Measurements from ENCODE around the gene BCAS1. TPM values are rescaled to one million over a fixed set of nuclear protein-coding genes. Genes with fewer than 3 reads are reported as not detected.

BCAS1 gene
- total and polyA plus RNA-seq, 10 of the 15 experiments (the other 5 are each of a cell fraction or from before 2014, with no cell fraction given): 0.21 to 1.4 (median 0.55) TPM

GRCh38 chr20:53937929-53938367, 132.4 kb downstream of the BCAS1 start (continued):
- TF ChIP-seq RELB (IDR thresholded peaks at IDR 0.05; ENCODE audit: low read depth): no peak
- TF ChIP-seq PML (IDR thresholded peaks at IDR 0.05; ENCODE audit: low read length): no peak
- no peak for TF ChIP-seq JUNB (IDR thresholded peaks at IDR 0.05)
- TF ChIP-seq SP1 (IDR thresholded peaks at IDR 0.05; ENCODE audit: low read depth, low read length): no peak
- no peak for TF ChIP-seq MLLT1 (IDR thresholded peaks at IDR 0.05)
- TF ChIP-seq HDAC2 (IDR thresholded peaks at IDR 0.05): no peak
- no peak for TF ChIP-seq CHD1 (IDR thresholded peaks at IDR 0.05; ENCODE audit: low read depth, low read length)
- no peak for TF ChIP-seq SMC3 (IDR thresholded peaks at IDR 0.05; ENCODE audit: borderline replicate concordance, low read length)
- TF ChIP-seq PAX8 (IDR thresholded peaks at IDR 0.05): no peak
- TF ChIP-seq MEF2B (IDR thresholded peaks at IDR 0.05; ENCODE audit: partially characterized antibody, poor library complexity, severe bottlenecking): no peak
- no peak for TF ChIP-seq KAT2A (conservative IDR thresholded peaks at IDR 0.05; ENCODE audit: control insufficient read depth, low read depth, low read length)

GRCh38 chr20:53937339-53937741, 133.1 kb downstream of the BCAS1 start:
- in situ Hi-C loops (cut with MboI) (no loop called here), intact Hi-C loops (cut with micrococcal nuclease; ENCODE audit: unreplicated experiment) (no loop called here)
- FAIRE-seq: no peak
- peaks cover 7% of the 10 kb centered on the region for H3K79me2 ChIP-seq (ENCODE audit: control insufficient read depth, insufficient read depth, low read length)
- no peak overlapping the region for H3K9ac ChIP-seq (ENCODE audit: control insufficient read depth, insufficient read depth, low read length)
- ChIA-PET SMC1A (ENCODE audit: uncharacterized antibody, unreplicated experiment) (interaction anchor here (1.2 to 18.6 kb wide), 6 partner anchors 12 to 389 kb away, joined by 4 to 384 read pairs (median 58); no protein-coding TSS in a partner anchor), RAD21 (ENCODE audit: unreplicated experiment) (interaction anchor here (1.2 to 18.3 kb wide), 4 partner anchors 17 to 525 kb away, joined by 4 to 394 read pairs (median 15); no protein-coding TSS in a partner anchor), POLR2A (interaction anchor here (0.6 to 2.9 kb wide), 3 partner anchors 14 to 124 kb away, joined by 3 to 11 read pairs (median 3); no protein-coding TSS in a partner anchor), CTCF (interaction anchor here (1.2 to 20.5 kb wide), 6 partner anchors 10 to 124 kb away, joined by 4 to 258 read pairs (median 63); no protein-coding TSS in a partner anchor)
- no peak overlapping the region for H3K4me3 ChIP-seq
- no peak for ATAC-seq
- no peak overlapping the region for H3K27ac ChIP-seq (ENCODE audit: control insufficient read depth, insufficient read depth)
- no peaks in the 10 kb centered on the region for H3K27me3 ChIP-seq (replicated peaks in 1 of 2; ENCODE audit: control insufficient read depth in 2 of 2, insufficient read depth in 2 of 2, low read length in 1 of 2)
- H4K20me1 ChIP-seq (ENCODE audit: control insufficient read depth, insufficient read depth): no peaks in the 10 kb centered on the region
- no peaks in the 10 kb centered on the region for H3K36me3 ChIP-seq (ENCODE audit: control insufficient read depth in 2 of 2, insufficient read depth in 2 of 2, low read length in 1 of 2)
- H3K4me1 ChIP-seq (ENCODE audit: control insufficient read depth, insufficient read depth, low read length): peaks cover 53% of the 10 kb centered on the region
- no peaks in the 10 kb centered on the region for H3K9me3 ChIP-seq (replicated peaks; ENCODE audit: control insufficient read depth, insufficient read depth, low read length)
- no TSS peak for BruUV-seq (replicated peaks)
- 77% methylated on average over 5 of the region's 5 CpGs for WGBS (ENCODE audit: insufficient coverage, insufficient replicate concordance, low lambda C conversion rate, missing lambda C conversion rate)
- TF ChIP-seq NR2C1 (IDR thresholded peaks at IDR 0.05) (no peak), NFYA (IDR thresholded peaks at IDR 0.05; ENCODE audit: borderline replicate concordance, low read depth, low read length) (no peak), RB1 (IDR thresholded peaks at IDR 0.05; ENCODE audit: borderline replicate concordance) (peak; percentile 39; the same call in 1 of the 2 replicates), TBL1XR1 (IDR thresholded peaks at IDR 0.05; ENCODE audit: low read depth, low read length) (no peak), MLLT1 (IDR thresholded peaks at IDR 0.05) (no peak)
- no peak for DNase-seq (ENCODE audit: low read depth, low spot score)
- no peak overlapping the region for H2AFZ ChIP-seq (ENCODE audit: control insufficient read depth, low read depth, low read length)
- no peak overlapping the region for H3K4me2 ChIP-seq (ENCODE audit: control insufficient read depth, insufficient read depth)
